H1 (cell line): ENCODE measurements around the gene AIFM1. TPM values are rescaled to one million over a fixed set of nuclear protein-coding genes. Genes with fewer than 3 reads are reported as not detected.

Source experiments
- TAF1 ChIP-seq: IDR thresholded peaks from 2 replicates; pipeline ENCODE4 v1.6.1; 2011; ENCODE audit warnings: mild to moderate bottlenecking, low read depth, low read length
- TBP ChIP-seq: IDR thresholded peaks from 2 replicates; pipeline ENCODE4 v1.6.1; 2011; ENCODE audit warnings: low read depth, low read length, improper control_type of control experiment
- TEAD4 ChIP-seq: IDR thresholded peaks from 2 replicates; pipeline ENCODE4 v1.6.1; 2012; ENCODE audit warnings: low read depth, low read length, inconsistent platforms, mixed read lengths
- USF2 ChIP-seq: IDR thresholded peaks from 2 replicates; pipeline ENCODE4 v1.6.1; 2011; ENCODE audit warnings: low read length, improper control_type of control experiment
- polyA plus RNA-seq, 7 experiments: library from polyadenylated mRNA; depleted of rRNA in 3 of 7; stranded (reverse) in 5 of 7; unstranded in 2 of 7; fragments of >200 nt in 5 of 7; fragments of 200-250 nt in 2 of 7; gene quantifications; 1 replicate in 5 of 7; 2 replicates in 1 of 7; 4 replicates in 1 of 7; pipeline versions ENCODE4 v1.2.1 to v1.2.3, GENCODE V29; 2011 to 2013; ENCODE audit warnings: missing spikeins in 2 of 7, mixed read lengths in 2 of 7
- total RNA-seq: library from RNA; stranded (reverse); fragmentation: NEBNext Ultra II Directional; extraction: Animal tissue kit (Norgen Biotek cat#: 25700); gene quantifications from 2 replicates; pipeline ENCODE4 v1.2.1, GENCODE V29; 2021

AIFM1 gene
- total and polyA plus RNA-seq, 2 of the 8 experiments (the other 6 are each of a cell fraction or from before 2014, with no cell fraction given): 34.1 to 55.4 TPM

GRCh38 chrX:130125091-130125874 lies 40.4 kb downstream of the AIFM1 start (continued):
- TF ChIP-seq USF2 (no peak), TBP (no peak), TEAD4 (no peak), TAF1 (no peak)
- TF ChIP-seq, all 59 proteins: peak for 0
